GM19023 (cell line): ENCODE results near the gene PITPNM3.

Source experiments
- ATAC-seq: cut with Tn5 transposase; IDR thresholded peaks from one replicate; pipeline ENCODE4 v1.9.1; 2021; ENCODE audit warnings: mild to moderate bottlenecking, moderate library complexity; ENCODE audit not compliant: unreplicated experiment

PITPNM3 gene

GRCh38 chr17:6502871-6503509, 53.4 kb downstream of the PITPNM3 start:
- no peak for ATAC-seq

GRCh38 chr17:6502142-6502541, 54.2 kb downstream of the PITPNM3 start:
- ATAC-seq = no peak

GRCh38 chr17:6501359-6501758, 55.0 kb downstream of the PITPNM3 start:
- ATAC-seq = no peak

- ATAC-seq = no peak
Observed at GRCh38 chr17:6498901-6499540, 57.3 kb downstream of the PITPNM3 start.

- no peak for ATAC-seq
Observed at GRCh38 chr17:6498356-6498755, 58.0 kb downstream of the PITPNM3 start.

GRCh38 chr17:6497496-6498221, 58.7 kb downstream of the PITPNM3 start:
- ATAC-seq = no peak

- ATAC-seq = no peak
Observed at GRCh38 chr17:6496640-6497441, 59.5 kb downstream of the PITPNM3 start.

GRCh38 chr17:6496116-6496481, 60.3 kb downstream of the PITPNM3 start:
- ATAC-seq = no peak

GRCh38 chr17:6495450-6496115, 60.8 kb downstream of the PITPNM3 start:
- ATAC-seq = no peak

- ATAC-seq = no peak
Observed at GRCh38 chr17:6494239-6494941, 62.0 kb downstream of the PITPNM3 start.

GRCh38 chr17:6492892-6493674, 63.3 kb downstream of the PITPNM3 start:
- ATAC-seq = no peak

GRCh38 chr17:6491071-6491700, 65.2 kb downstream of the PITPNM3 start:
- ATAC-seq = no peak

GRCh38 chr17:6489016-6489550, 67.3 kb downstream of the PITPNM3 start:
- no peak for ATAC-seq

- no peak for ATAC-seq
Observed at GRCh38 chr17:6488008-6488539, 68.3 kb downstream of the PITPNM3 start.

GRCh38 chr17:6487251-6488007, 68.9 kb downstream of the PITPNM3 start:
- no peak for ATAC-seq

GRCh38 chr17:6485646-6486412, 70.5 kb downstream of the PITPNM3 start:
- no peak for ATAC-seq

GRCh38 chr17:6483507-6483906, 72.8 kb downstream of the PITPNM3 start:
- ATAC-seq = no peak
